H9 (cell line): ENCODE results near the gene FAM72B. TPM values are rescaled to one million over a fixed set of nuclear protein-coding genes. Genes with fewer than 3 reads are reported as not detected.
"Not testable (repeated sequence)": the region's sequence is repeated elsewhere in the genome, so short reads cannot be mapped to it uniquely, and the experiment has no call there.

ENCODE experiments used
- DNase-seq: peaks from one replicate; pipeline ENCODE4 v3.0.0-alpha.2; 2017
- H2AFZ ChIP-seq: one replicate; pipeline ENCODE4 v1.6.1; 2013; ENCODE audit warnings: mild to moderate bottlenecking, low read length, control low read depth, moderate library complexity
- H2AK5ac ChIP-seq: 2 replicates; pipeline ENCODE4 v1.6.1; 2013; ENCODE audit warnings: low read length, control low read depth, mixed read lengths; ENCODE audit not compliant: insufficient read length
- H2BK120ac ChIP-seq: one replicate; pipeline ENCODE4 v1.6.1; 2013; ENCODE audit warnings: low read depth, mild to moderate bottlenecking, low read length, control low read depth, inconsistent platforms; ENCODE audit not compliant: poor library complexity, severe bottlenecking
- H2BK12ac ChIP-seq: 2 replicates; pipeline ENCODE4 v1.6.1; 2013; ENCODE audit warnings: low read length, control low read depth, mixed read lengths, low read depth; ENCODE audit not compliant: insufficient read length
- H2BK15ac ChIP-seq: 2 replicates; pipeline ENCODE4 v1.6.1; 2013; ENCODE audit warnings: low read depth, low read length, control low read depth
- H2BK20ac ChIP-seq: one replicate; pipeline ENCODE4 v1.6.1; 2013; ENCODE audit warnings: low read depth, mild to moderate bottlenecking, low read length, control low read depth, inconsistent platforms; ENCODE audit not compliant: poor library complexity, severe bottlenecking
- H2BK5ac ChIP-seq: 2 replicates; pipeline ENCODE4 v1.6.1; 2013; ENCODE audit warnings: low read length, control low read depth, mixed read lengths; ENCODE audit not compliant: insufficient read length
- H3K14ac ChIP-seq: 2 replicates; pipeline ENCODE4 v1.6.1; 2013; ENCODE audit warnings: low read length, control low read depth; ENCODE audit not compliant: insufficient read depth
- H3K18ac ChIP-seq: 2 replicates; pipeline ENCODE4 v1.6.1; 2013; ENCODE audit warnings: low read depth, mild to moderate bottlenecking, mixed read lengths, low read length, control low read depth; ENCODE audit not compliant: insufficient read length
- H3K23ac ChIP-seq: 2 replicates; pipeline ENCODE4 v1.6.1; 2013; ENCODE audit warnings: low read length, control low read depth, mixed read lengths, low read depth; ENCODE audit not compliant: insufficient read length
- H3K23me2 ChIP-seq: 2 replicates; pipeline ENCODE4 v1.6.1; 2013; ENCODE audit warnings: low read depth, mild to moderate bottlenecking, mixed read lengths, low read length, control low read depth; ENCODE audit not compliant: insufficient read length, poor library complexity, severe bottlenecking
- H3K27ac ChIP-seq: 2 replicates; pipeline ENCODE4 v1.5.1; 2013; ENCODE audit warnings: low read length, control low read depth, mixed read lengths, low read depth; ENCODE audit not compliant: insufficient read length
- H3K27me3 ChIP-seq: 2 replicates; pipeline ENCODE4 v1.6.1; 2013; ENCODE audit warnings: low read length, control low read depth, inconsistent platforms; ENCODE audit not compliant: insufficient read depth
- H3K4ac ChIP-seq: 2 replicates; pipeline ENCODE4 v1.6.1; 2013; ENCODE audit warnings: low read depth, mild to moderate bottlenecking, control low read depth, inconsistent platforms, low read length, moderate library complexity
- H3K4me1 ChIP-seq: 2 replicates; pipeline ENCODE4 v1.6.1; 2013; ENCODE audit warnings: low read length, control low read depth, inconsistent platforms; ENCODE audit not compliant: insufficient read depth
- H3K4me2 ChIP-seq: 2 replicates; pipeline ENCODE4 v1.6.1; 2013; ENCODE audit warnings: low read length, control low read depth, mixed read lengths; ENCODE audit not compliant: insufficient read length, insufficient read depth
- H3K56ac ChIP-seq: 2 replicates; pipeline ENCODE4 v1.6.1; 2013; ENCODE audit warnings: low read depth, mild to moderate bottlenecking, mixed read lengths, low read length, control low read depth; ENCODE audit not compliant: insufficient read length
- H3K79me1 ChIP-seq: 2 replicates; pipeline ENCODE4 v1.6.1; 2013; ENCODE audit warnings: low read depth, mild to moderate bottlenecking, moderate library complexity, low read length, control low read depth, inconsistent platforms; ENCODE audit not compliant: insufficient read depth, poor library complexity, severe bottlenecking
- H3K79me2 ChIP-seq: 2 replicates; pipeline ENCODE4 v1.6.1; 2013; ENCODE audit warnings: low read length, control low read depth, inconsistent platforms; ENCODE audit not compliant: insufficient read depth
- H3K9ac ChIP-seq: 2 replicates; pipeline ENCODE4 v1.6.1; 2013; ENCODE audit warnings: low read length, control low read depth, mixed read lengths; ENCODE audit not compliant: insufficient read length; ENCODE audit errors: extremely low read depth
- H3K9me3 ChIP-seq: one replicate; pipeline ENCODE4 v1.6.1; 2013; ENCODE audit warnings: low read depth, low read length, inconsistent platforms; ENCODE audit not compliant: control insufficient read depth
- H3T11ph ChIP-seq: one replicate; pipeline ENCODE4 v1.6.1; 2013; ENCODE audit warnings: mild to moderate bottlenecking, low read length, control low read depth, inconsistent platforms
- H4K20me1 ChIP-seq: one replicate; pipeline ENCODE4 v1.6.1; 2013; ENCODE audit not compliant: control insufficient read depth, insufficient read length, insufficient read depth
- H4K5ac ChIP-seq: 2 replicates; pipeline ENCODE4 v1.6.1; 2013; ENCODE audit warnings: low read depth, mild to moderate bottlenecking, mixed read lengths, low read length, control low read depth; ENCODE audit not compliant: insufficient read length
- H4K8ac ChIP-seq: replicated peaks from 2 replicates; pipeline ENCODE4 v1.6.1; 2013; ENCODE audit warnings: low read length, control low read depth, mixed read lengths, low read depth; ENCODE audit not compliant: insufficient read length
- H4K91ac ChIP-seq: 2 replicates; pipeline ENCODE4 v1.6.1; 2013; ENCODE audit warnings: low read depth, mild to moderate bottlenecking, moderate library complexity, mixed read lengths, low read length, control low read depth; ENCODE audit not compliant: insufficient read length
- H3K27ac Mint-ChIP-seq, 3 experiments: 2 replicates in 2 of 3; 3 replicates in 1 of 3; pipeline ENCODE4 v1.8.0; 2020 to 2021; ENCODE audit warnings: mixed read lengths in 3 of 3, mild to moderate bottlenecking in 1 of 3, moderate library complexity in 1 of 3
- H3K27me3 Mint-ChIP-seq: 2 replicates; pipeline ENCODE4 v1.8.0; 2021; ENCODE audit warnings: low read depth, mild to moderate bottlenecking, moderate library complexity, mixed read lengths
- H3K36me3 Mint-ChIP-seq, 3 experiments: 2 replicates in 2 of 3; 3 replicates in 1 of 3; pipeline ENCODE4 v1.8.0; 2020 to 2021; ENCODE audit warnings: low read depth in 3 of 3, mixed read lengths in 3 of 3; ENCODE audit not compliant: insufficient read depth in 1 of 3
- H3K4me1 Mint-ChIP-seq, 2 experiments: 2 replicates each; pipeline ENCODE4 v1.8.0; 2020; ENCODE audit warnings: mixed read lengths in 2 of 2
- H3K4me3 Mint-ChIP-seq, 2 experiments: 2 replicates in 1 of 2; 3 replicates in 1 of 2; pipeline ENCODE4 v1.8.0; 2020 to 2021; ENCODE audit warnings: mild to moderate bottlenecking in 2 of 2, mixed read lengths in 2 of 2, moderate library complexity in 1 of 2
- H3K9me3 Mint-ChIP-seq, 2 experiments: 2 replicates in 1 of 2; 3 replicates in 1 of 2; pipeline ENCODE4 v1.8.0; 2020; ENCODE audit warnings: mild to moderate bottlenecking in 2 of 2, mixed read lengths in 2 of 2, moderate library complexity in 1 of 2
- WGBS: extraction: QIAGEN DNeasy Blood & Tissue Kit; methylation state at CpG from one replicate; pipeline ENCODE4 v1.1.7; 2013; ENCODE audit warnings: missing lambda C conversion rate, low lambda C conversion rate, mixed read lengths; ENCODE audit not compliant: insufficient read length; ENCODE audit errors: extremely low coverage; 5-methylcytosine and 5-hydroxymethylcytosine counted together
- total RNA-seq: library from RNA; stranded (reverse); gene quantifications from 2 replicates; pipeline ENCODE4 v1.2.1, GENCODE V29; 2021

The FAM72B gene
- total RNA-seq, 1 experiment from 2014 or later, result 8.5 TPM

GRCh38 chr1:121202986-121203385, 18.8 kb upstream of the FAM72B start:
- H3K4me1 Mint-ChIP-seq, H3K23me2 ChIP-seq, H3K56ac ChIP-seq, H2BK20ac ChIP-seq, H3K14ac ChIP-seq, H2BK5ac ChIP-seq, H3K27ac ChIP-seq, DNase-seq, H4K20me1 ChIP-seq, H3K9ac ChIP-seq, H3K18ac ChIP-seq, H4K91ac ChIP-seq, H3K79me2 ChIP-seq, H3K4me3 Mint-ChIP-seq, H3K27me3 Mint-ChIP-seq, H2AK5ac ChIP-seq, H3K23ac ChIP-seq, H3K27me3 ChIP-seq, H2BK15ac ChIP-seq, H3K79me1 ChIP-seq, H3K4ac ChIP-seq, H3K4me2 ChIP-seq, H2AFZ ChIP-seq, H2BK12ac ChIP-seq, H2BK120ac ChIP-seq, H3K36me3 Mint-ChIP-seq, H4K8ac ChIP-seq, H3K27ac Mint-ChIP-seq, H3K4me1 ChIP-seq, H3K9me3 ChIP-seq, H4K5ac ChIP-seq, H3K9me3 Mint-ChIP-seq, H3T11ph ChIP-seq: not testable (repeated sequence)
- no CpG with 5 or more reads among the region's 3 CpGs for WGBS

GRCh38 chr1:121200985-121201981, 17.1 kb upstream of the FAM72B start:
- not testable (repeated sequence) for H3K27ac Mint-ChIP-seq

More at GRCh38 chr1:121200985-121201981, 17.1 kb upstream of the FAM72B start:
- not testable (repeated sequence) for H4K20me1 ChIP-seq, H3K9me3 ChIP-seq, H2BK5ac ChIP-seq, H3K36me3 Mint-ChIP-seq, H3K23me2 ChIP-seq, H3K27me3 ChIP-seq, H2AFZ ChIP-seq, H3K79me1 ChIP-seq, H2BK120ac ChIP-seq, H3K27me3 Mint-ChIP-seq, H2BK15ac ChIP-seq, H3K14ac ChIP-seq, H3K79me2 ChIP-seq, H2BK12ac ChIP-seq, H3K4ac ChIP-seq, H3K9ac ChIP-seq, H4K91ac ChIP-seq, H3K4me2 ChIP-seq, H3K4me3 Mint-ChIP-seq, H4K5ac ChIP-seq, H3K23ac ChIP-seq, H2AK5ac ChIP-seq, H4K8ac ChIP-seq, H2BK20ac ChIP-seq, H3K4me1 ChIP-seq, H3K18ac ChIP-seq, H3K56ac ChIP-seq, H3K27ac ChIP-seq, H3K9me3 Mint-ChIP-seq, H3T11ph ChIP-seq, DNase-seq, H3K4me1 Mint-ChIP-seq
- WGBS, result no CpG with 5 or more reads among the region's 13 CpGs
